Adrenal gland (tissue), 5 donors: ENCODE measurements around the gene VN1R5.

Source experiments
- CTCF ChIP-seq, 6 experiments: fragments of 450-650 bp in 4 of 6; fragments of 200-600 bp in 2 of 6; sonication (generic) in 1 of 6; IDR thresholded peaks; 1 replicate in 5 of 6; 2 replicates in 1 of 6; pipeline versions ENCODE4 v1.5.1 to v1.8.0; 2016 to 2021; ENCODE audit warnings: antibody characterized with exemption in 6 of 6, mild to moderate bottlenecking in 2 of 6, moderate library complexity in 1 of 6
- POLR2A ChIP-seq, 2 donors: fragments of 450-650 bp; IDR thresholded peaks; one replicate each; pipeline ENCODE4 v1.6.1; 2017; ENCODE audit warnings: antibody characterized with exemption in 2 of 2, mild to moderate bottlenecking in 2 of 2, moderate library complexity in 1 of 2
- donor health status: DM: no; HTN: no; CAD: no.

GRCh38 chr1:247298701-247299100, 42.8 kb downstream of the VN1R5 start:
- TF ChIP-seq CTCF (IDR thresholded peaks at IDR 0.05) (no peak), POLR2A (IDR thresholded peaks at IDR 0.05) (no peak)
